T-helper 2 cell treated with Interferon-gamma antibody and Interleukin-4, amounts not matched to agents 5 μg/mL and 100 μg/mL, for 36 hours (primary cell): Measurements from ENCODE around the gene LRRK1.
A peak's percentile ranks its signal among the peaks of the same experiment; 100 is the strongest.
"Not testable (repeated sequence)": the region's sequence is repeated elsewhere in the genome, so short reads cannot be mapped to it uniquely, and the experiment has no call there.

ENCODE experiments used
- DNase-seq: peaks from one replicate; pipeline ENCODE4 v3.0.0; 2021; ENCODE audit warnings: low spot score
- H3K27ac Mint-ChIP-seq: one replicate; pipeline ENCODE4 v1.8.0; 2021; ENCODE audit warnings: mild to moderate bottlenecking, mixed read lengths
- H3K27me3 Mint-ChIP-seq: one replicate; pipeline ENCODE4 v1.8.0; 2021; ENCODE audit warnings: low read depth, mixed read lengths
- H3K36me3 Mint-ChIP-seq: one replicate; pipeline ENCODE4 v1.8.0; 2021; ENCODE audit warnings: low read depth, mixed read lengths
- H3K4me1 Mint-ChIP-seq: one replicate; pipeline ENCODE4 v1.8.0; 2021; ENCODE audit warnings: low read depth, mixed read lengths
- H3K4me3 Mint-ChIP-seq: one replicate; pipeline ENCODE4 v1.8.0; 2022; ENCODE audit warnings: mild to moderate bottlenecking, moderate library complexity, mixed read lengths
- H3K9me3 Mint-ChIP-seq: one replicate; pipeline ENCODE4 v1.8.0; 2021; ENCODE audit warnings: mixed read lengths

Gene LRRK1

GRCh38 chr15:101086394-101087171 is 167.4 kb downstream of the LRRK1 start:
- Mint-ChIP-seq H3K27ac (no peak overlapping the region), H3K27me3 (peaks cover 3% of the 10 kb centered on the region), H3K36me3 (peaks cover 2% of the 10 kb centered on the region), H3K9me3 (no peaks in the 10 kb centered on the region), H3K4me1 (peaks cover 5% of the 10 kb centered on the region), H3K4me3 (no peak overlapping the region)
- no peak for DNase-seq

- Mint-ChIP-seq H3K4me1 (peaks cover 5% of the 10 kb centered on the region), H3K27me3 (peaks cover 3% of the 10 kb centered on the region), H3K9me3 (no peaks in the 10 kb centered on the region), H3K36me3 (peaks cover 2% of the 10 kb centered on the region), H3K4me3 (no peak overlapping the region), H3K27ac (no peak overlapping the region)
- no peak for DNase-seq
Measured at GRCh38 chr15:101087172-101087769, 168.1 kb downstream of the LRRK1 start.

GRCh38 chr15:101088271-101088670 is 169.1 kb downstream of the LRRK1 start:
- no peak overlapping the region for H3K4me3 Mint-ChIP-seq
- H3K27me3 Mint-ChIP-seq = peaks cover 3% of the 10 kb centered on the region
- H3K9me3 Mint-ChIP-seq = no peaks in the 10 kb centered on the region
- H3K36me3 Mint-ChIP-seq = peaks cover 2% of the 10 kb centered on the region
- H3K27ac Mint-ChIP-seq = no peak overlapping the region
- peaks cover 5% of the 10 kb centered on the region for H3K4me1 Mint-ChIP-seq
- no peak for DNase-seq

- H3K27me3 Mint-ChIP-seq = peaks cover 3% of the 10 kb centered on the region
- no peaks in the 10 kb centered on the region for H3K9me3 Mint-ChIP-seq
- peaks cover 2% of the 10 kb centered on the region for H3K36me3 Mint-ChIP-seq
- no peak overlapping the region for H3K4me3 Mint-ChIP-seq
- H3K27ac Mint-ChIP-seq = no peak overlapping the region
- peak; percentile 72 for DNase-seq
- H3K4me1 Mint-ChIP-seq = peaks cover 8% of the 10 kb centered on the region
Measured at GRCh38 chr15:101088788-101089578, 169.8 kb downstream of the LRRK1 start.

GRCh38 chr15:101089579-101090427 is 170.6 kb downstream of the LRRK1 start:
- no peaks in the 10 kb centered on the region for H3K9me3 Mint-ChIP-seq
- peaks cover 8% of the 10 kb centered on the region for H3K27me3 Mint-ChIP-seq
- no peak overlapping the region for H3K27ac Mint-ChIP-seq
- peaks cover 10% of the 10 kb centered on the region for H3K4me1 Mint-ChIP-seq
- H3K4me3 Mint-ChIP-seq = no peak overlapping the region
- peaks cover 4% of the 10 kb centered on the region for H3K36me3 Mint-ChIP-seq
- DNase-seq = no peak

- Mint-ChIP-seq H3K36me3 (peaks cover 4% of the 10 kb centered on the region), H3K4me3 (no peak overlapping the region), H3K27ac (no peak overlapping the region)
Measured at GRCh38 chr15:101090428-101090790, 171.3 kb downstream of the LRRK1 start.

GRCh38 chr15:101091080-101092017 is 172.2 kb downstream of the LRRK1 start:
- Mint-ChIP-seq H3K9me3 (no peaks in the 10 kb centered on the region), H3K4me3 (no peak overlapping the region), H3K27ac (no peak overlapping the region), H3K36me3 (peaks cover 4% of the 10 kb centered on the region), H3K27me3 (peaks cover 13% of the 10 kb centered on the region), H3K4me1 (peaks cover 10% of the 10 kb centered on the region)
- no peak for DNase-seq

More at GRCh38 chr15:101090428-101090790, 171.3 kb downstream of the LRRK1 start:
- Mint-ChIP-seq H3K27me3 (peaks cover 9% of the 10 kb centered on the region), H3K9me3 (no peaks in the 10 kb centered on the region), H3K4me1 (peaks cover 10% of the 10 kb centered on the region)
- DNase-seq = no peak

- Mint-ChIP-seq H3K27ac (no peak overlapping the region), H3K36me3 (peaks cover 4% of the 10 kb centered on the region), H3K4me1 (peaks cover 13% of the 10 kb centered on the region), H3K9me3 (no peaks in the 10 kb centered on the region), H3K4me3 (no peak overlapping the region), H3K27me3 (peaks cover 16% of the 10 kb centered on the region)
- no peak for DNase-seq
Measured at GRCh38 chr15:101092156-101092866, 173.2 kb downstream of the LRRK1 start.

- peaks cover 4% of the 10 kb centered on the region for H3K36me3 Mint-ChIP-seq
- H3K27me3 Mint-ChIP-seq = peaks cover 16% of the 10 kb centered on the region
- peaks cover 13% of the 10 kb centered on the region for H3K4me1 Mint-ChIP-seq
- no peak overlapping the region for H3K27ac Mint-ChIP-seq
- H3K4me3 Mint-ChIP-seq = no peak overlapping the region
- no peak for DNase-seq
- no peaks in the 10 kb centered on the region for H3K9me3 Mint-ChIP-seq
Measured at GRCh38 chr15:101092867-101093202, 173.7 kb downstream of the LRRK1 start.

GRCh38 chr15:101093958-101094357 is 174.8 kb downstream of the LRRK1 start:
- Mint-ChIP-seq H3K27ac (no peak overlapping the region), H3K4me3 (no peak overlapping the region), H3K9me3 (no peaks in the 10 kb centered on the region), H3K4me1 (peaks cover 15% of the 10 kb centered on the region), H3K36me3 (peaks cover 4% of the 10 kb centered on the region), H3K27me3 (peaks cover 16% of the 10 kb centered on the region)
- no peak for DNase-seq

GRCh38 chr15:101095796-101096406 is 176.7 kb downstream of the LRRK1 start:
- Mint-ChIP-seq H3K27me3 (peaks cover 16% of the 10 kb centered on the region), H3K4me1 (peaks cover 17% of the 10 kb centered on the region)
- H3K27ac Mint-ChIP-seq, H3K9me3 Mint-ChIP-seq, H3K36me3 Mint-ChIP-seq, DNase-seq, H3K4me3 Mint-ChIP-seq: not testable (repeated sequence)

- Mint-ChIP-seq H3K9me3 (peaks cover 4% of the 10 kb centered on the region), H3K27me3 (peaks cover 16% of the 10 kb centered on the region), H3K36me3 (peaks cover 4% of the 10 kb centered on the region), H3K27ac (no peak overlapping the region), H3K4me1 (peaks cover 17% of the 10 kb centered on the region), H3K4me3 (no peak overlapping the region)
- no peak for DNase-seq
Measured at GRCh38 chr15:101097111-101097510, 178.0 kb downstream of the LRRK1 start.
